Measurements from ENCODE around the gene RPL37.
"Not testable (repeated sequence)": the region's sequence is repeated elsewhere in the genome, so short reads cannot be mapped to it uniquely, and the experiment has no call there.

Gene RPL37

GRCh38 chr5:40833712-40834229, 1.3 kb downstream of the RPL37 start:
- DNase-seq (ENCODE audit: low spot score), result no peak

GRCh38 chr5:40832345-40832744, 2.7 kb downstream of the RPL37 start:
- DNase-seq (ENCODE audit: low spot score), result no peak

- no peak for DNase-seq (ENCODE audit: low spot score)
Measured at GRCh38 chr5:40831346-40832210, 3.4 kb downstream of the RPL37 start.

- no peak for DNase-seq (ENCODE audit: low spot score)
Measured at GRCh38 chr5:40829748-40830533, 5.1 kb downstream of the RPL37 start.

- DNase-seq (ENCODE audit: low spot score), result no peak
Measured at GRCh38 chr5:40828690-40829661, 6.0 kb downstream of the RPL37 start.

GRCh38 chr5:40828021-40828631, 6.9 kb downstream of the RPL37 start:
- no peak for DNase-seq (ENCODE audit: low spot score)

GRCh38 chr5:40827188-40827977, 7.6 kb downstream of the RPL37 start:
- no peak for DNase-seq (ENCODE audit: low spot score)

GRCh38 chr5:40826489-40827187, 8.4 kb downstream of the RPL37 start:
- no peak for DNase-seq (ENCODE audit: low spot score)

- DNase-seq (ENCODE audit: low spot score), result not testable (repeated sequence)
Measured at GRCh38 chr5:40825461-40826043, 9.5 kb downstream of the RPL37 start.

- DNase-seq (ENCODE audit: low spot score), result peak; percentile 23
Measured at GRCh38 chr5:40823459-40823858, 11.6 kb downstream of the RPL37 start.

GRCh38 chr5:40813698-40814281, 21.2 kb downstream of the RPL37 start:
- no peak for DNase-seq (ENCODE audit: low spot score)

- no peak for DNase-seq (ENCODE audit: low spot score)
Measured at GRCh38 chr5:40812125-40812524, 22.9 kb downstream of the RPL37 start.

- DNase-seq (ENCODE audit: low spot score), result no peak
Measured at GRCh38 chr5:40801771-40802562, 33.1 kb downstream of the RPL37 start.

GRCh38 chr5:40799258-40799657, 35.8 kb downstream of the RPL37 start:
- DNase-seq (ENCODE audit: low spot score), result no peak

- DNase-seq (ENCODE audit: low spot score), result no peak
Measured at GRCh38 chr5:40798801-40799210, 36.2 kb downstream of the RPL37 start.

GRCh38 chr5:40798012-40798800, 36.8 kb downstream of the RPL37 start, which contains the start of gene PRKAA1:
TSS of gene PRKAA1 (minus strand) at chr5:40798374. CDS start at chr5:40798189, 185 bp downstream.
- peak; percentile 96 for DNase-seq (ENCODE audit: low spot score)

All from D341Med (cell line).